CD14-positive monocyte (primary cell): ENCODE results near the gene BRAF. TPM values are rescaled to one million over a fixed set of nuclear protein-coding genes. Genes with fewer than 3 reads are reported as not detected.

ENCODE experiments used
- DNase-seq, 3 donors: peaks; one replicate each; pipeline ENCODE4 v3.0.0-alpha.2; 2011 to 2022
- H2AFZ ChIP-seq: 2 replicates; pipeline ENCODE4 v1.6.0; 2012; ENCODE audit warnings: mild to moderate bottlenecking, low read depth, low read length, inconsistent platforms; ENCODE audit not compliant: insufficient read depth, poor library complexity, severe bottlenecking
- H3K27ac ChIP-seq, 2 donors: 1 replicate in 1 of 2; 2 replicates in 1 of 2; pipeline ENCODE4 v1.5.1; 2012 to 2013; ENCODE audit warnings: low read length in 2 of 2, control low read depth in 1 of 2, inconsistent platforms in 1 of 2, low read depth in 1 of 2, mild to moderate bottlenecking in 1 of 2
- H3K27me3 ChIP-seq, 2 donors: one replicate each; pipeline versions ENCODE4 v1.6.0 to v1.6.1; 2011 to 2013; ENCODE audit warnings: low read length in 2 of 2; ENCODE audit not compliant: control insufficient read depth in 2 of 2, insufficient read depth in 2 of 2
- H3K36me3 ChIP-seq, 2 donors: replicated peaks in 1 of 2; 1 replicate in 1 of 2; 2 replicates in 1 of 2; pipeline versions ENCODE4 v1.5.1 to v1.6.1; 2012 to 2013; ENCODE audit warnings: low read length in 2 of 2, control low read depth in 1 of 2, inconsistent platforms in 1 of 2, mild to moderate bottlenecking in 1 of 2; ENCODE audit not compliant: insufficient read depth in 2 of 2, control insufficient read depth in 1 of 2
- H3K4me1 ChIP-seq, 2 donors: 1 replicate in 1 of 2; 2 replicates in 1 of 2; pipeline versions ENCODE4 v1.5.1 to v1.6.1; 2012 to 2013; ENCODE audit warnings: low read length in 2 of 2, control low read depth in 1 of 2, inconsistent platforms in 1 of 2, mild to moderate bottlenecking in 1 of 2, moderate library complexity in 1 of 2; ENCODE audit not compliant: insufficient read depth in 2 of 2, control insufficient read depth in 1 of 2
- H3K4me2 ChIP-seq: replicated peaks from 2 replicates; pipeline ENCODE3; 2012; ENCODE audit warnings: low read length, moderate library complexity, mild to moderate bottlenecking; ENCODE audit not compliant: poor library complexity, severe bottlenecking; ENCODE audit errors: extremely low read depth
- H3K4me3 ChIP-seq, 3 experiments: fragments of 200-600 bp in 1 of 3; sonication (generic) in 1 of 3; replicated peaks in 1 of 3; 1 replicate in 2 of 3; 2 replicates in 1 of 3; pipeline ENCODE4 v1.5.1; 2011 to 2013; ENCODE audit warnings: low read length in 3 of 3, mild to moderate bottlenecking in 3 of 3, control low read depth in 2 of 3, low read depth in 2 of 3, inconsistent platforms in 1 of 3, moderate library complexity in 1 of 3
- H3K79me2 ChIP-seq: 2 replicates; pipeline ENCODE4 v1.6.0; 2012; ENCODE audit warnings: mild to moderate bottlenecking, control low read depth, inconsistent platforms, low read length, moderate library complexity; ENCODE audit not compliant: insufficient read depth
- H3K9ac ChIP-seq: 2 replicates; pipeline ENCODE4 v1.6.0; 2017; ENCODE audit warnings: low read length, mild to moderate bottlenecking; ENCODE audit not compliant: insufficient read depth, poor library complexity, severe bottlenecking
- H3K9me3 ChIP-seq, 2 donors: replicated peaks in 1 of 2; 1 replicate in 1 of 2; 2 replicates in 1 of 2; pipeline versions ENCODE4 v1.5.1 to v1.6.1; 2012 to 2013; ENCODE audit warnings: low read length in 2 of 2, control low read depth in 1 of 2; ENCODE audit not compliant: control insufficient read depth in 1 of 2, insufficient read depth in 1 of 2
- H4K20me1 ChIP-seq: 2 replicates; pipeline ENCODE4 v1.6.0; 2012; ENCODE audit warnings: mild to moderate bottlenecking, low read length, control low read depth, moderate library complexity; ENCODE audit not compliant: insufficient read depth
- H3K27ac Mint-ChIP-seq, 7 donors: one replicate each; pipeline ENCODE4 v1.8.0; 2020; ENCODE audit warnings: mild to moderate bottlenecking in 7 of 7, mixed read lengths in 7 of 7, moderate library complexity in 6 of 7, inconsistent platforms in 2 of 7
- H3K27me3 Mint-ChIP-seq, 3 donors: one replicate each; pipeline ENCODE4 v1.8.0; 2021 to 2022; ENCODE audit warnings: low read depth in 3 of 3, mild to moderate bottlenecking in 3 of 3, mixed read lengths in 3 of 3, moderate library complexity in 3 of 3, inconsistent platforms in 1 of 3
- H3K36me3 Mint-ChIP-seq, 2 donors: one replicate each; pipeline ENCODE4 v1.8.0; 2020; ENCODE audit warnings: mixed read lengths in 2 of 2, inconsistent platforms in 1 of 2, mild to moderate bottlenecking in 1 of 2
- H3K4me1 Mint-ChIP-seq: one replicate; pipeline ENCODE4 v1.8.0; 2020; ENCODE audit warnings: mild to moderate bottlenecking, mixed read lengths
- H3K4me3 Mint-ChIP-seq, 2 donors: one replicate each; pipeline ENCODE4 v1.8.0; 2020; ENCODE audit warnings: mild to moderate bottlenecking in 2 of 2, mixed read lengths in 2 of 2, moderate library complexity in 1 of 2
- H3K9me3 Mint-ChIP-seq, 7 donors: one replicate each; pipeline ENCODE4 v1.8.0; 2020 to 2022; ENCODE audit warnings: mixed read lengths in 7 of 7, mild to moderate bottlenecking in 6 of 7, moderate library complexity in 6 of 7, inconsistent platforms in 2 of 7
- CTCF ChIP-seq: fragments of 200-600 bp; IDR thresholded peaks from one replicate; pipeline ENCODE4 v1.8.0; 2022; ENCODE audit warnings: antibody characterized with exemption, mild to moderate bottlenecking
- WGBS: methylation state at CpG from one replicate; pipeline ENCODE4 v1.1.5; 2013; ENCODE audit warnings: missing lambda C conversion rate; ENCODE audit not compliant: insufficient coverage; 5-methylcytosine and 5-hydroxymethylcytosine counted together
- intact Hi-C, 2 donors: fragments of 100-400 bp; cut with micrococcal nuclease; formaldehyde crosslinking; loops; one replicate each; pipeline versions ENCODE4 v1.15.0 to v1.15.1; 2023
- polyA plus RNA-seq, 3 donors: library from polyadenylated mRNA; depleted of rRNA in 1 of 3; unstranded in 2 of 3; stranded (reverse) in 1 of 3; fragments of 300-500 nt in 2 of 3; fragments of >200 nt in 1 of 3; fragmentation: Illumina TruSeq in 2 of 3; gene quantifications; 1 replicate in 2 of 3; 2 replicates in 1 of 3; pipeline ENCODE4 v1.2.3, GENCODE V29; 2012 to 2021

Gene BRAF
- polyA plus RNA-seq, 3 donors = 3.8 to 10.0 (median 5.6) TPM

- no peak for DNase-seq
- H3K27me3 Mint-ChIP-seq = no peaks in the 10 kb centered on the region
Measured at GRCh38 chr7:140702774-140703173, 222.0 kb downstream of the BRAF start.

GRCh38 chr7:140698477-140698876 lies 226.3 kb downstream of the BRAF start:
- Histone ChIP-seq H3K4me2 (no peak overlapping the region), H2AFZ (no peak overlapping the region), H3K36me3 (peaks cover 3 to 12% of the 10 kb centered on the region in 2 donors), H3K4me3 (no peak overlapping the region), H3K4me1 (peaks cover 15 to 21% of the 10 kb centered on the region in 2 donors), H4K20me1 (peaks cover 46% of the 10 kb centered on the region), H3K27ac (no peak overlapping the region), H3K27me3 (no peaks in the 10 kb centered on the region), H3K9me3 (no peaks in the 10 kb centered on the region), H3K9ac (no peak overlapping the region), H3K79me2 (peaks cover 64% of the 10 kb centered on the region)
- 93% methylated on average over 6 of the region's 8 CpGs for WGBS
- peak overlapping the region in 2 of 7 donors; percentile 3 to 16 for H3K27ac Mint-ChIP-seq
- no peak overlapping the region for H3K4me3 Mint-ChIP-seq
- peaks cover 0 to 1% (median 1%) of the 10 kb centered on the region in 3 donors for H3K27me3 Mint-ChIP-seq
- TF ChIP-seq CTCF = no peak
- peaks cover 10 to 17% of the 10 kb centered on the region in 2 donors for H3K36me3 Mint-ChIP-seq
- peaks cover 26% of the 10 kb centered on the region for H3K4me1 Mint-ChIP-seq
- DNase-seq = no peak
- H3K9me3 Mint-ChIP-seq = no peaks in the 10 kb centered on the region
- intact Hi-C loops = loop anchor here in 1 of 2 donors (10.0 kb wide), 1 partner anchor 226 kb away; the partner anchor contains the start of gene BRAF

More at GRCh38 chr7:140702774-140703173, 222.0 kb downstream of the BRAF start:
- peaks cover 58% of the 10 kb centered on the region for H3K79me2 ChIP-seq
- H3K9me3 ChIP-seq = no peaks in the 10 kb centered on the region
- no peak overlapping the region for H3K4me3 Mint-ChIP-seq
- no peak for TF ChIP-seq CTCF
- H2AFZ ChIP-seq = no peak overlapping the region
- H3K4me3 ChIP-seq = no peak overlapping the region
- no peak overlapping the region for H3K4me2 ChIP-seq
- no peaks in the 10 kb centered on the region for H3K9me3 Mint-ChIP-seq
- H3K36me3 ChIP-seq = peaks cover 27 to 39% of the 10 kb centered on the region in 2 donors
- 93% methylated on average over 9 of the region's 10 CpGs for WGBS
- peaks cover 13% of the 10 kb centered on the region for H3K4me1 Mint-ChIP-seq
- H3K27ac Mint-ChIP-seq = peak overlapping the region in 2 of 7 donors; percentile 5 to 27
- peak overlapping the region in 1 of 2 donors; percentile 10 for H3K27ac ChIP-seq
- no peak overlapping the region for H3K9ac ChIP-seq
- no peaks in the 10 kb centered on the region for H3K27me3 ChIP-seq
- H3K4me1 ChIP-seq = peaks cover 3 to 7% of the 10 kb centered on the region in 2 donors
- intact Hi-C loops = no loop called here
- peaks cover 41% of the 10 kb centered on the region for H4K20me1 ChIP-seq
- H3K36me3 Mint-ChIP-seq = peaks cover 32 to 44% of the 10 kb centered on the region in 2 donors
